Keratinocyte (primary cell): ENCODE results near the gene C16orf86. TPM values are rescaled to one million over a fixed set of nuclear protein-coding genes. Genes with fewer than 3 reads are reported as not detected.

Source experiments
- DNase-seq: peaks from one replicate; pipeline ENCODE4 v3.0.0-alpha.2; 2011; ENCODE audit warnings: low read depth, missing footprints, low spot score
- FAIRE-seq: peaks from 2 replicates; lab custom pipeline; 2011; peaks lifted over from hg19 to GRCh38; lab: Jason Lieb, UNC
- H2AFZ ChIP-seq: 2 replicates; pipeline ENCODE4 v1.6.0; 2012; ENCODE audit warnings: low read length, control low read depth, inconsistent platforms; ENCODE audit not compliant: control insufficient read depth
- H3K27ac ChIP-seq: 2 replicates; pipeline ENCODE4 v1.5.1; 2011; ENCODE audit warnings: low read length; ENCODE audit not compliant: control insufficient read depth, insufficient read depth
- H3K27me3 ChIP-seq: 3 replicates; pipeline ENCODE4 v1.6.0; 2011; ENCODE audit warnings: low read length; ENCODE audit not compliant: control insufficient read depth, insufficient read depth; ENCODE audit errors: extremely low read depth
- H3K36me3 ChIP-seq, 2 experiments: 2 replicates in 1 of 2; 3 replicates in 1 of 2; pipeline ENCODE4 v1.5.1; 2011; ENCODE audit warnings: low read length in 2 of 2, mild to moderate bottlenecking in 1 of 2; ENCODE audit not compliant: control insufficient read depth in 2 of 2, insufficient read depth in 2 of 2; ENCODE audit errors: extremely low read depth in 1 of 2
- H3K4me1 ChIP-seq: 3 replicates; pipeline ENCODE4 v1.5.1; 2011; ENCODE audit warnings: low read length; ENCODE audit not compliant: control insufficient read depth, insufficient read depth; ENCODE audit errors: extremely low read depth
- H3K4me2 ChIP-seq: 3 replicates; pipeline ENCODE4 v1.6.0; 2011; ENCODE audit warnings: low read depth, low read length; ENCODE audit not compliant: control insufficient read depth, insufficient read depth; ENCODE audit errors: extremely low read depth
- H3K4me3 ChIP-seq, 3 experiments: fragments of 200-600 bp in 1 of 3; sonication (generic) in 1 of 3; 2 replicates in 2 of 3; 3 replicates in 1 of 3; pipeline ENCODE4 v1.5.1; 2011 to 2016; ENCODE audit warnings: low read length in 3 of 3, mild to moderate bottlenecking in 3 of 3, control low read depth in 2 of 3, inconsistent platforms in 1 of 3, low read depth in 1 of 3, mixed read lengths in 1 of 3, mixed run types in 1 of 3, moderate library complexity in 1 of 3; ENCODE audit not compliant: control insufficient read depth in 2 of 3, insufficient read depth in 2 of 3; ENCODE audit errors: extremely low read depth in 1 of 3
- H3K79me2 ChIP-seq: 2 replicates; pipeline ENCODE4 v1.6.0; 2012; ENCODE audit warnings: low read length; ENCODE audit not compliant: control insufficient read depth, insufficient read depth
- H3K9ac ChIP-seq: 3 replicates; pipeline ENCODE4 v1.6.0; 2011; ENCODE audit warnings: low read length; ENCODE audit not compliant: control insufficient read depth, insufficient read depth; ENCODE audit errors: extremely low read depth
- H3K9me1 ChIP-seq: 3 replicates; pipeline ENCODE4 v1.6.0; 2011; ENCODE audit warnings: low read length; ENCODE audit not compliant: control insufficient read depth, insufficient read depth; ENCODE audit errors: extremely low read depth
- H3K9me3 ChIP-seq: 2 replicates; pipeline ENCODE4 v1.5.1; 2012; ENCODE audit warnings: low read depth, low read length; ENCODE audit not compliant: control insufficient read depth
- H4K20me1 ChIP-seq: 3 replicates; pipeline ENCODE4 v1.6.0; 2011; ENCODE audit warnings: low read length; ENCODE audit not compliant: control insufficient read depth, insufficient read depth; ENCODE audit errors: extremely low read depth
- CTCF ChIP-seq, 3 experiments: IDR thresholded peaks in 1 of 3; conservative IDR thresholded peaks in 1 of 3; optimal IDR thresholded peaks in 1 of 3; 2 replicates in 2 of 3; 3 replicates in 1 of 3; pipeline versions ENCODE3 to v1.5.1; 2011; ENCODE audit warnings: low read length in 3 of 3, mild to moderate bottlenecking in 3 of 3, moderate library complexity in 2 of 3, control low read depth in 1 of 3, inconsistent platforms in 1 of 3; ENCODE audit not compliant: insufficient read depth in 2 of 3; ENCODE audit errors: extremely low read depth in 1 of 3
- EZH2 ChIP-seq: IDR thresholded peaks from one replicate; pipeline ENCODE4 v1.6.1; 2012; ENCODE audit warnings: inconsistent platforms, mild to moderate bottlenecking, low read length, moderate library complexity
- dilution Hi-C: fragments of 300-500 bp; cut with MboI; formaldehyde crosslinking; loops from one replicate; pipeline ENCODE4 v1.7.0; 2020; ENCODE audit warnings: low sequenced_read_pairs; ENCODE audit not compliant: extremely low pct_ligation_motif_present
- polyA plus RNA-seq, 5 experiments: library from polyadenylated mRNA; depleted of rRNA in 3 of 5; stranded (reverse) in 3 of 5; stranded (forward) in 1 of 5; unstranded in 1 of 5; fragments of >200 nt; gene quantifications; 1 replicate in 1 of 5; 2 replicates in 3 of 5; 3 replicates in 1 of 5; pipeline versions ENCODE4 v1.2.1 to v1.2.3, GENCODE V29; 2011 to 2012; ENCODE audit warnings: missing spikeins in 2 of 5, low read depth in 1 of 5, low replicate concordance in 1 of 5

C16orf86 gene
- polyA plus RNA-seq, 1 donor (not counting 4 experiments of a cell fraction or from before 2014, with no cell fraction given), result 0.17 TPM

GRCh38 chr16:67664258-67664657 lies 2.4 kb upstream of the C16orf86 start:
- dilution Hi-C loops, result no loop called here
- H3K79me2 ChIP-seq, result peaks cover 6% of the 10 kb centered on the region
- no peaks in the 10 kb centered on the region for H4K20me1 ChIP-seq
- no peak for DNase-seq
- peaks cover 1 to 5% of the 10 kb centered on the region in 2 experiments for H3K36me3 ChIP-seq
- TF ChIP-seq EZH2 (no peak), CTCF (optimal IDR thresholded peaks at IDR 0.05 in 1 of 3, IDR thresholded peaks at IDR 0.05 in 1 of 3, conservative IDR thresholded peaks at IDR 0.05 in 1 of 3; ENCODE audit: extremely low read depth in 1 of 3, insufficient read depth in 2 of 3, low read length in 3 of 3) (no peak)
- no peaks in the 10 kb centered on the region for H3K27me3 ChIP-seq
- no peaks in the 10 kb centered on the region for H3K9me3 ChIP-seq
- no peak overlapping the region for H3K27ac ChIP-seq
- no peak overlapping the region for H3K9ac ChIP-seq
- no peak overlapping the region for H2AFZ ChIP-seq
- no peak overlapping the region for H3K4me2 ChIP-seq
- H3K4me3 ChIP-seq, result no peak overlapping the region
- H3K9me1 ChIP-seq, result no peaks in the 10 kb centered on the region
- FAIRE-seq, result no peak
- peaks cover 15% of the 10 kb centered on the region for H3K4me1 ChIP-seq

GRCh38 chr16:67664871-67665270 lies 1.7 kb upstream of the C16orf86 start:
- peaks cover 14% of the 10 kb centered on the region for H3K4me1 ChIP-seq
- no peaks in the 10 kb centered on the region for H3K9me3 ChIP-seq
- H3K4me2 ChIP-seq, result no peak overlapping the region
- no peak for FAIRE-seq
- H2AFZ ChIP-seq, result no peak overlapping the region
- H3K27ac ChIP-seq, result no peak overlapping the region
- no peaks in the 10 kb centered on the region for H3K79me2 ChIP-seq
- H3K4me3 ChIP-seq, result no peak overlapping the region
- no peaks in the 10 kb centered on the region for H4K20me1 ChIP-seq
- H3K36me3 ChIP-seq, result peaks cover 1 to 5% of the 10 kb centered on the region in 2 experiments
- no peak for DNase-seq
- H3K9ac ChIP-seq, result no peak overlapping the region
- H3K27me3 ChIP-seq, result no peaks in the 10 kb centered on the region
- TF ChIP-seq EZH2 (no peak), CTCF (optimal IDR thresholded peaks at IDR 0.05 in 1 of 3, IDR thresholded peaks at IDR 0.05 in 1 of 3, conservative IDR thresholded peaks at IDR 0.05 in 1 of 3; ENCODE audit: extremely low read depth in 1 of 3, insufficient read depth in 2 of 3, low read length in 3 of 3) (no peak)
- H3K9me1 ChIP-seq, result no peaks in the 10 kb centered on the region
- dilution Hi-C loops, result no loop called here
